ENCODE data around the gene LCE2A.

The LCE2A gene

GRCh38 chr1:152743371-152744145 is 45.4 kb downstream of the LCE2A start:
- no peak for DNase-seq

DNA sequence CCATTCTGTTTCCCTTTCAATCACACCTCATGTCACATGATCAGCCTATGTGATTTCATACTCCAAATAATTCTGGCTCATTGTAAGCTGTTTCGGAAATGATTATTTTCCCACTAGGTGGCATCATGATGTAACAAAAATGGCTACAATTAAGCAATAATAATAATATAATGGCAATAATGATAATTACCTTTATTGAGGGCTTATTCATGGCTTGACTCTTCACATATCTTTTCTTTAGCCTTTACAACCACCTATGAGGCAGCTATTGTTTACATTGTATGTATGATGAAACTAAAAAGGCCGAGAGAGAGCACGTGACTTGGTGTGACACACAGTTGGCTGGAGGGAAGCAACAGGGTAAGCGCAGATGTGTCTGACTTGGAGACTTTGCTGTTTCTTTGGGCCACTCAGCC is 47.2 kb downstream of the LCE2A start:
- no peak for DNase-seq

DNA sequence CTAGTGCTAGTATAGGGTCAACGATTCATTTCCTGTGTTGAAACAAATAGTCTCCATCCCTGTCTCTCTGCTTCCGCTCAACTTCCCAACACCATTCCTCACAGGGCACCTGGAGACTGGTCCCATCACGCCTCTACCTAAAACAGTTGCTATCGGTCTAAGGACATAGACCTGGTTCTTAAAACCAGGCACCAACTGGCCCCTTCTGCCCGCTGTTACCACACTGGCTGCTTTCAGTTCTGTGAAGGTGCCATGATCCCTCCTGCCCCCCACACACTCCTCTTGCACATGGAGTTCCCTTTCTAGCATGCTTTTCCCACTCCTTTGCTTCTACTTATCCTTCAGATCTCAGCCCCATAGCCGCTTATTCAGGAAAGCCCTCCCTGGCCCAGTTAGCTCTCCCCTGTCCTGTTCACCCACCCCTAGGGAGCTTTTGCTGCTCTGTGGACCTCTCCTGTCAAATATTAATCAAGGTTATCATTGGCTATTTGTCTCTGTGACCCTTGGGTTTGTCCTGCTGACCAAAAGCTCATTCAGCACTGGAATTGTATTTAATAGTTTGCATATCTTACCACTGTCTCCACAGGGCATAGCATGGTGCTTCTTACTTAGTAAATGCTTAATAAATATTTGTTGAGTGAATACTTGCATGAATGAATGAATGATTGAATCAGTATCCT is 47.8 kb downstream of the LCE2A start:
- no peak for DNase-seq

- DNase-seq = no peak
Measured at GRCh38 chr1:152747831-152748230, 49.7 kb downstream of the LCE2A start.
